Sigmoid colon (tissue), 7 donors: Measurements from ENCODE around the gene TMEM259. TPM values are rescaled to one million over a fixed set of nuclear protein-coding genes. Genes with fewer than 3 reads are reported as not detected.

Experiments used
- DNase-seq: peaks from one replicate; pipeline ENCODE4 v3.0.0-alpha.2; 2019
- H3K27ac ChIP-seq, 4 donors: fragments of 200-600 bp; sonication (generic); one replicate each; pipeline ENCODE4 v1.5.1; 2016 to 2019; ENCODE audit warnings: mild to moderate bottlenecking in 1 of 4
- H3K27me3 ChIP-seq, 3 donors: fragments of 200-600 bp; sonication (generic); one replicate each; pipeline ENCODE4 v1.5.1; 2019; ENCODE audit warnings: mild to moderate bottlenecking in 1 of 3
- H3K36me3 ChIP-seq, 4 donors: fragments of 200-600 bp; sonication (generic); one replicate each; pipeline ENCODE4 v1.5.1; 2016 to 2019
- H3K4me1 ChIP-seq, 4 donors: fragments of 200-600 bp; sonication (generic); one replicate each; pipeline ENCODE4 v1.5.1; 2017 to 2019
- H3K4me3 ChIP-seq, 4 donors: fragments of 200-600 bp; sonication (generic); one replicate each; pipeline ENCODE4 v1.5.1; 2017 to 2019; ENCODE audit warnings: mild to moderate bottlenecking in 2 of 4, moderate library complexity in 1 of 4
- H3K9me3 ChIP-seq, 4 donors: fragments of 200-600 bp in 3 of 4; sonication (generic) in 3 of 4; one replicate each; pipeline versions ENCODE4 v1.5.1 to v1.6.1; 2013 to 2019
- EP300 ChIP-seq, 4 donors: sonication (generic); formaldehyde crosslinking; IDR thresholded peaks; one replicate each; pipeline ENCODE4 v1.6.1; 2017; ENCODE audit warnings: antibody characterized with exemption in 4 of 4
- POLR2A ChIP-seq, 2 donors: fragments of 450-650 bp; IDR thresholded peaks; one replicate each; pipeline ENCODE4 v1.6.1; 2016; ENCODE audit warnings: antibody characterized with exemption in 2 of 2, mild to moderate bottlenecking in 2 of 2, moderate library complexity in 2 of 2
- POLR2AphosphoS5 ChIP-seq, 4 donors: sonication (generic); formaldehyde crosslinking; IDR thresholded peaks; one replicate each; pipeline ENCODE4 v1.6.1; 2017; ENCODE audit warnings: antibody characterized with exemption in 4 of 4
- WGBS, 2 donors: extraction: QIAGEN DNeasy Blood & Tissue Kit; methylation state at CpG; one replicate each; pipeline ENCODE4 v1.1.7; 2013; 5-methylcytosine and 5-hydroxymethylcytosine counted together
- intact Hi-C: fragments of 100-400 bp; cut with DNase I; formaldehyde crosslinking; loops from one replicate; pipeline ENCODE4 v1.15.1; 2023
- polyA plus RNA-seq, 3 donors: library from polyadenylated mRNA; stranded (reverse); fragments of 200-250 nt; gene quantifications; one replicate each; pipeline ENCODE4 v1.2.3, GENCODE V29; 2013
- total RNA-seq, 4 donors: library from RNA; depleted of rRNA; stranded (reverse); fragments of >200 nt; gene quantifications; one replicate each; pipeline ENCODE4 v1.1.0, GENCODE V29; 2016
- TF ChIP-seq, protein P1 (sequence below), 4 experiments: fragments of 450-650 bp in 3 of 4; fragments of 200-600 bp in 1 of 4; IDR thresholded peaks; one replicate each; pipeline ENCODE4 v1.5.1; 2016 to 2019; ENCODE audit warnings: antibody characterized with exemption in 4 of 4, mild to moderate bottlenecking in 3 of 4, moderate library complexity in 2 of 4
- donor health status: healthy with polysubstance abuse.
- donor health status: Bipolar disorder and iron deficiency.
- donor health status: healthy.

TMEM259 gene
- total and polyA plus RNA-seq, 7 donors, result 19.2 to 232 (median 94.5) TPM

DNA sequence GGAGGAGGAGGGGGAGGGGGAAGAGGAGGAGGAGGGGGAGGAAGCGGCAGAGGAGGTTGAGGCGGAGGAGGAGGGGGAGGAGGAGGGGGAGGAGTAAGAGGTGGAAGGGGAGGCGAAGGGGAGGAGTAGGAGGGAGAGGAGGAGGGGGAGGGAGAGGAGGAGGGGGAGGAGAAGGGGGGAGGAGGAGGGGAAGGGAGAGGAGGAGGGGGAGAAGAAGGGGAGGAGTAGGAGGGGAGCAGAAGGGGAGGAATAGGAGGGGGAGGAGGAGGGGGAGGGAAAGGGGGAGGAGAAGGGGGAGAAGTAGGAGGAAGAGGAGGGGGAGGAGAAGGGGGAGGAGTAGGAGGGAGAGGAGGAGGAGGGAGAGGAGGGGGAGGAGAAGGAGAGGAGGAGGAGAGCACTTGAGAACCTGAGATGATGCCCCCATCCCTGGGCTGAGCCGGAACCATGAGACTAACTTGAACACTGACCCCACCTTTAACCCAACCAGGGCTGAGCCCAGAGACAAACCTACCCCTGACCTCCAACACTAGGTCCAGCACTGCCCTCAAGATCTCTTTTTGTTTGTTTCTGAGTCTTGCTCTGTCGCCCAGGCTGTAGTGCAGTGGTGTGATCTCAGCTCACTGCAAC lies 31.5 kb upstream of the TMEM259 start:
- Histone ChIP-seq H3K9me3 (peaks cover 0 to 16% (median 8%) of the 10 kb centered on the region in 4 donors), H3K4me1 (no peaks in the 10 kb centered on the region), H3K27me3 (no peaks in the 10 kb centered on the region), H3K4me3 (no peak overlapping the region), H3K27ac (no peak overlapping the region), H3K36me3 (no peaks in the 10 kb centered on the region)
- TF ChIP-seq POLR2AphosphoS5 (IDR thresholded peaks at IDR 0.05), result no peak
- no peak for TF ChIP-seq POLR2A (IDR thresholded peaks at IDR 0.05)
- TF ChIP-seq, protein P1, sequence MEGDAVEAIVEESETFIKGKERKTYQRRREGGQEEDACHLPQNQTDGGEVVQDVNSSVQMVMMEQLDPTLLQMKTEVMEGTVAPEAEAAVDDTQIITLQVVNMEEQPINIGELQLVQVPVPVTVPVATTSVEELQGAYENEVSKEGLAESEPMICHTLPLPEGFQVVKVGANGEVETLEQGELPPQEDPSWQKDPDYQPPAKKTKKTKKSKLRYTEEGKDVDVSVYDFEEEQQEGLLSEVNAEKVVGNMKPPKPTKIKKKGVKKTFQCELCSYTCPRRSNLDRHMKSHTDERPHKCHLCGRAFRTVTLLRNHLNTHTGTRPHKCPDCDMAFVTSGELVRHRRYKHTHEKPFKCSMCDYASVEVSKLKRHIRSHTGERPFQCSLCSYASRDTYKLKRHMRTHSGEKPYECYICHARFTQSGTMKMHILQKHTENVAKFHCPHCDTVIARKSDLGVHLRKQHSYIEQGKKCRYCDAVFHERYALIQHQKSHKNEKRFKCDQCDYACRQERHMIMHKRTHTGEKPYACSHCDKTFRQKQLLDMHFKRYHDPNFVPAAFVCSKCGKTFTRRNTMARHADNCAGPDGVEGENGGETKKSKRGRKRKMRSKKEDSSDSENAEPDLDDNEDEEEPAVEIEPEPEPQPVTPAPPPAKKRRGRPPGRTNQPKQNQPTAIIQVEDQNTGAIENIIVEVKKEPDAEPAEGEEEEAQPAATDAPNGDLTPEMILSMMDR (IDR thresholded peaks at IDR 0.05), result no peak
- no peak for TF ChIP-seq EP300 (IDR thresholded peaks at IDR 0.05)
- DNase-seq, result no peak
- WGBS, 2 donors, result 72 to 75% methylated on average over 5 of the region's 5 CpGs
- intact Hi-C loops, result no loop called here

DNA sequence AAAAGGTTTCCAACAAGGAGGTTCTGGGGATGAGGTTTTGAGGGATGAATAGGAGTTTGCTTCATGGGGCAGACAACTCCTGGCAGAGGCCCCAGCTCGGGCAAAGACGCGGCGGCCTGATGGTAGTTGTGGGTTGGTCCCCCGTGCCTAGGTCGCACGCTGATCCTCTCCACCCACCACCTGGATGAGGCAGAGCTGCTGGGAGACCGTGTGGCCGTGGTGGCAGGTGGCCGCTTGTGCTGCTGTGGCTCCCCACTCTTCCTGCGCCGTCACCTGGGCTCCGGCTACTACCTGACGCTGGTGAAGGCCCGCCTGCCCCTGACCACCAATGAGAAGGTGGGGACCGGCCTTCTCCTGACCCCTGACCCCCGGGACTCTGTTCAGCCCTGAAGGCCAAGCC lies 30.9 kb upstream of the TMEM259 start:
- intact Hi-C loops, result no loop called here
- no peak for DNase-seq
- 85 to 93% methylated on average over 17 of the region's 17 CpGs for WGBS, 2 donors
- Histone ChIP-seq H3K9me3 (peaks cover 0 to 10% (median under 1%) of the 10 kb centered on the region in 4 donors), H3K27ac (no peak overlapping the region), H3K4me1 (no peaks in the 10 kb centered on the region), H3K27me3 (no peaks in the 10 kb centered on the region), H3K4me3 (no peak overlapping the region), H3K36me3 (no peaks in the 10 kb centered on the region)
- no peak for TF ChIP-seq EP300 (IDR thresholded peaks at IDR 0.05)
- TF ChIP-seq POLR2AphosphoS5 (IDR thresholded peaks at IDR 0.05), result no peak
- TF ChIP-seq, protein P1 (IDR thresholded peaks at IDR 0.05), result no peak
- TF ChIP-seq POLR2A (IDR thresholded peaks at IDR 0.05), result no peak

DNA sequence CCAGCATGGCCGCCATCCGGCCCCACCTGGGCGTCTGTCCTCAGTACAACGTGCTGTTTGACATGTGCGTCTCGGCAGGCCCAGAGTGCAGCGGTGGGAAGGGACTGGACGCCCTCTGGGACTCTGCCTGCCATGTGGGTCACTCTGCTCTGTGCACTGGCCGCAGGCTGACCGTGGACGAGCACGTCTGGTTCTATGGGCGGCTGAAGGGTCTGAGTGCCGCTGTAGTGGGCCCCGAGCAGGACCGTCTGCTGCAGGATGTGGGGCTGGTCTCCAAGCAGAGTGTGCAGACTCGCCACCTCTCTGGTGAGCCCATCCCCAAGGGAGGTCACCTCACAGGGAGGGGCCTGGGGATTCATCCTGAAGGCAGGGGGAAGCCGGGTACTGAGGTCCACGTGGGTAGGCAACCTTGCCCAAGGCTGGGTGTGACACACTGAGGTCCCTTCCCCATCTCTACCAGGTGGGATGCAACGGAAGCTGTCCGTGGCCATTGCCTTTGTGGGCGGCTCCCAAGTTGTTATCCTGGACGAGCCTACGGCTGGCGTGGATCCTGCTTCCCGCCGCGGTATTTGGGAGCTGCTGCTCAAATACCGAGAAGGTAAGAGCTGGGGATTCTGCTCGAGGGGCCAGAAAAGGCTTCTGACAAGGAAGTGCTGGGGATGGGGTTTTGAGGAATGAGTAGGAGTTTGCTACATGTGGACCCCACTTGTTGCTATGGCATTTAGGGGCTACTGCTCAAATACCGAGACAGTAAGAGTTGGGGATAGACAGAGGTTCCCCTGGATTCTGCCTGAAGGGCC lies 30.3 kb upstream of the TMEM259 start:
- 89% methylated on average over 31 of the region's 31 CpGs for WGBS, 2 donors
- Histone ChIP-seq H3K36me3 (no peaks in the 10 kb centered on the region), H3K4me1 (no peaks in the 10 kb centered on the region), H3K27ac (no peak overlapping the region), H3K4me3 (no peak overlapping the region), H3K27me3 (no peaks in the 10 kb centered on the region), H3K9me3 (peaks cover 0 to 4% (median 0%) of the 10 kb centered on the region in 4 donors)
- no peak for TF ChIP-seq POLR2A (IDR thresholded peaks at IDR 0.05)
- TF ChIP-seq, protein P1 (IDR thresholded peaks at IDR 0.05), result no peak
- TF ChIP-seq EP300 (IDR thresholded peaks at IDR 0.05), result no peak
- no peak for TF ChIP-seq POLR2AphosphoS5 (IDR thresholded peaks at IDR 0.05)
- DNase-seq, result no peak
- intact Hi-C loops, result no loop called here

DNA sequence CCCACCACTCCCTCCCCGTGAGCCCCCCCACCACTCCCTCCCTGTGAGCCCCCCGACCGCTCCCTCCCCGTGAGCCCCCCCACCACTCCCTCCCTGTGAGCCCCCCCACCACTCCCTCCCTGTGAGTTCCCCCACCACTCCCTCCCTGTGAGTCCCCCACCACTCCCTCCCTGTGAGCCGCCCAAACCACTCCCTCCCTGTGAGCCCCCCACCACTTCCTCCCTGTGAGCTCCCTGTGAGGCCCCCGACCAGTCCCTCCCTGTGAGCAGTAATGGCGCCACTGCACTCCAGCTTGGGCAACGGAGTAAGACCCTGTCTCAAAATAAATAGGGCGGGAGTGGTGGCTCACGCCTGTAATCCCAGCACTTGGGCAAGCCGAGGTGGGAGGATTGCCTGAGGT lies 28.9 kb upstream of the TMEM259 start:
- Histone ChIP-seq H3K27me3 (no peaks in the 10 kb centered on the region), H3K4me1 (no peaks in the 10 kb centered on the region), H3K36me3 (no peaks in the 10 kb centered on the region), H3K4me3 (no peak overlapping the region), H3K27ac (no peak overlapping the region), H3K9me3 (no peaks in the 10 kb centered on the region)
- no peak for DNase-seq
- TF ChIP-seq POLR2AphosphoS5 (IDR thresholded peaks at IDR 0.05) (no peak), POLR2A (IDR thresholded peaks at IDR 0.05) (no peak), EP300 (IDR thresholded peaks at IDR 0.05) (no peak)
- TF ChIP-seq, protein P1 (IDR thresholded peaks at IDR 0.05), result no peak
- 50 to 59% methylated on average over 11 of the region's 11 CpGs for WGBS, 2 donors
- intact Hi-C loops, result no loop called here
